Sigmoid colon (tissue), 7 donors: Measurements from ENCODE around the gene LEMD2. TPM values are rescaled to one million over a fixed set of nuclear protein-coding genes. Genes with fewer than 3 reads are reported as not detected.
"Not testable (repeated sequence)": the region's sequence is repeated elsewhere in the genome, so short reads cannot be mapped to it uniquely, and the experiment has no call there.

Experiments used
- DNase-seq: peaks from one replicate; pipeline ENCODE4 v3.0.0-alpha.2; 2019
- H3K27ac ChIP-seq, 4 donors: fragments of 200-600 bp; sonication (generic); one replicate each; pipeline ENCODE4 v1.5.1; 2016 to 2019; ENCODE audit warnings: mild to moderate bottlenecking in 1 of 4
- H3K27me3 ChIP-seq, 3 donors: fragments of 200-600 bp; sonication (generic); one replicate each; pipeline ENCODE4 v1.5.1; 2019; ENCODE audit warnings: mild to moderate bottlenecking in 1 of 3
- H3K36me3 ChIP-seq, 4 donors: fragments of 200-600 bp; sonication (generic); one replicate each; pipeline ENCODE4 v1.5.1; 2016 to 2019
- H3K4me1 ChIP-seq, 4 donors: fragments of 200-600 bp; sonication (generic); one replicate each; pipeline ENCODE4 v1.5.1; 2017 to 2019
- H3K4me3 ChIP-seq, 4 donors: fragments of 200-600 bp; sonication (generic); one replicate each; pipeline ENCODE4 v1.5.1; 2017 to 2019; ENCODE audit warnings: mild to moderate bottlenecking in 2 of 4, moderate library complexity in 1 of 4
- H3K9me3 ChIP-seq, 4 donors: fragments of 200-600 bp in 3 of 4; sonication (generic) in 3 of 4; one replicate each; pipeline versions ENCODE4 v1.5.1 to v1.6.1; 2013 to 2019
- EP300 ChIP-seq, 4 donors: sonication (generic); formaldehyde crosslinking; IDR thresholded peaks; one replicate each; pipeline ENCODE4 v1.6.1; 2017; ENCODE audit warnings: antibody characterized with exemption in 4 of 4
- POLR2A ChIP-seq, 2 donors: fragments of 450-650 bp; IDR thresholded peaks; one replicate each; pipeline ENCODE4 v1.6.1; 2016; ENCODE audit warnings: antibody characterized with exemption in 2 of 2, mild to moderate bottlenecking in 2 of 2, moderate library complexity in 2 of 2
- POLR2AphosphoS5 ChIP-seq, 4 donors: sonication (generic); formaldehyde crosslinking; IDR thresholded peaks; one replicate each; pipeline ENCODE4 v1.6.1; 2017; ENCODE audit warnings: antibody characterized with exemption in 4 of 4
- WGBS, 2 donors: extraction: QIAGEN DNeasy Blood & Tissue Kit; methylation state at CpG; one replicate each; pipeline ENCODE4 v1.1.7; 2013; 5-methylcytosine and 5-hydroxymethylcytosine counted together
- intact Hi-C: fragments of 100-400 bp; cut with DNase I; formaldehyde crosslinking; loops from one replicate; pipeline ENCODE4 v1.15.1; 2023
- polyA plus RNA-seq, 3 donors: library from polyadenylated mRNA; stranded (reverse); fragments of 200-250 nt; gene quantifications; one replicate each; pipeline ENCODE4 v1.2.3, GENCODE V29; 2013
- total RNA-seq, 4 donors: library from RNA; depleted of rRNA; stranded (reverse); fragments of >200 nt; gene quantifications; one replicate each; pipeline ENCODE4 v1.1.0, GENCODE V29; 2016
- TF ChIP-seq, protein P1 (sequence below), 4 experiments: fragments of 450-650 bp in 3 of 4; fragments of 200-600 bp in 1 of 4; IDR thresholded peaks; one replicate each; pipeline ENCODE4 v1.5.1; 2016 to 2019; ENCODE audit warnings: antibody characterized with exemption in 4 of 4, mild to moderate bottlenecking in 3 of 4, moderate library complexity in 2 of 4
- donor health status: healthy with polysubstance abuse.
- donor health status: Bipolar disorder and iron deficiency.
- donor health status: healthy.

Gene LEMD2
- total and polyA plus RNA-seq, 7 donors, result 17.6 to 71.6 (median 38.3) TPM

GRCh38 chr6:33834401-33835392 is 45.8 kb upstream of the LEMD2 start:
- WGBS, 2 donors, result 94 to 95% methylated on average over 22 of the region's 22 CpGs
- TF ChIP-seq EP300 (IDR thresholded peaks at IDR 0.05), result no peak
- TF ChIP-seq, protein P1, sequence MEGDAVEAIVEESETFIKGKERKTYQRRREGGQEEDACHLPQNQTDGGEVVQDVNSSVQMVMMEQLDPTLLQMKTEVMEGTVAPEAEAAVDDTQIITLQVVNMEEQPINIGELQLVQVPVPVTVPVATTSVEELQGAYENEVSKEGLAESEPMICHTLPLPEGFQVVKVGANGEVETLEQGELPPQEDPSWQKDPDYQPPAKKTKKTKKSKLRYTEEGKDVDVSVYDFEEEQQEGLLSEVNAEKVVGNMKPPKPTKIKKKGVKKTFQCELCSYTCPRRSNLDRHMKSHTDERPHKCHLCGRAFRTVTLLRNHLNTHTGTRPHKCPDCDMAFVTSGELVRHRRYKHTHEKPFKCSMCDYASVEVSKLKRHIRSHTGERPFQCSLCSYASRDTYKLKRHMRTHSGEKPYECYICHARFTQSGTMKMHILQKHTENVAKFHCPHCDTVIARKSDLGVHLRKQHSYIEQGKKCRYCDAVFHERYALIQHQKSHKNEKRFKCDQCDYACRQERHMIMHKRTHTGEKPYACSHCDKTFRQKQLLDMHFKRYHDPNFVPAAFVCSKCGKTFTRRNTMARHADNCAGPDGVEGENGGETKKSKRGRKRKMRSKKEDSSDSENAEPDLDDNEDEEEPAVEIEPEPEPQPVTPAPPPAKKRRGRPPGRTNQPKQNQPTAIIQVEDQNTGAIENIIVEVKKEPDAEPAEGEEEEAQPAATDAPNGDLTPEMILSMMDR (IDR thresholded peaks at IDR 0.05), result no peak
- TF ChIP-seq POLR2A (IDR thresholded peaks at IDR 0.05), result no peak
- TF ChIP-seq POLR2AphosphoS5 (IDR thresholded peaks at IDR 0.05), result no peak
- Histone ChIP-seq H3K9me3 (peaks cover 0 to 2% (median 0%) of the 10 kb centered on the region in 4 donors), H3K4me1 (peaks cover 0 to 21% (median 13%) of the 10 kb centered on the region in 4 donors), H3K27me3 (no peaks in the 10 kb centered on the region), H3K4me3 (no peak overlapping the region), H3K36me3 (no peaks in the 10 kb centered on the region), H3K27ac (no peak overlapping the region)
- intact Hi-C loops, result no loop called here
- DNase-seq, result no peak

- Histone ChIP-seq H3K27ac (no peak overlapping the region), H3K4me1 (peaks cover 0 to 18% (median 11%) of the 10 kb centered on the region in 4 donors), H3K9me3 (peaks cover 0 to 2% (median 0%) of the 10 kb centered on the region in 4 donors), H3K27me3 (no peaks in the 10 kb centered on the region), H3K4me3 (no peak overlapping the region), H3K36me3 (no peaks in the 10 kb centered on the region)
- 90 to 92% methylated on average over 6 of the region's 6 CpGs for WGBS, 2 donors
- intact Hi-C loops, result no loop called here
- TF ChIP-seq, protein P1 (IDR thresholded peaks at IDR 0.05), result no peak
- TF ChIP-seq EP300 (IDR thresholded peaks at IDR 0.05), result no peak
- TF ChIP-seq POLR2AphosphoS5 (IDR thresholded peaks at IDR 0.05), result no peak
- TF ChIP-seq POLR2A (IDR thresholded peaks at IDR 0.05), result no peak
- no peak for DNase-seq
These were observed 44.7 kb upstream of the LEMD2 start for GRCh38 chr6:33833599-33833998.

DNA sequence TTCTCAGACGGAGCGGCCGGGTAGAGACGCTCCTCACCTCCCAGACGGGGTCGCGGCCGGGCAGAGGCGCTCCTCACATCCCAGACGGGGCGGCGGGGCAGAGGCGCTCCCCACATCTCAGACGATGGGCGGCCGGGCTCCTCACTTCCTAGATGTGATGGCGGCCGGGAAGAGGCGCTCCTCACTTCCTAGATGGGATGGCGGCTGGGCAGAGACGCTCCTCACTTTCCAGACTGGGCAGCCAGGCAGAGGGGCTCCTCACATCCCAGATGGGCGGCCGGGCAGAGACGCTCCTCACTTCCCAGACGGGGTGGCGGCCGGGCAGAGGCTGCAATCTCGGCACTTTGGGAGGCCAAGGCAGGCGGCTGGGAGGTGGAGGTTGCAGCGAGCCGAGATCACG is 43.9 kb upstream of the LEMD2 start:
- H3K9me3 ChIP-seq, intact Hi-C loops, H3K36me3 ChIP-seq, DNase-seq, H3K27me3 ChIP-seq, H3K27ac ChIP-seq, H3K4me3 ChIP-seq: not testable (repeated sequence)
- 95 to 97% methylated on average over 28 of the region's 32 CpGs for WGBS, 2 donors
- peaks cover 0 to 18% (median 13%) of the 10 kb centered on the region in 4 donors for H3K4me1 ChIP-seq

- H3K27ac ChIP-seq, intact Hi-C loops, DNase-seq, H3K4me3 ChIP-seq, H3K36me3 ChIP-seq, H3K27me3 ChIP-seq, H3K9me3 ChIP-seq: not testable (repeated sequence)
- peaks cover 0 to 20% (median 14%) of the 10 kb centered on the region in 4 donors for H3K4me1 ChIP-seq
- WGBS, 2 donors, result 79 to 83% methylated on average over 4 of the region's 5 CpGs
These were observed 42.8 kb upstream of the LEMD2 start for GRCh38 chr6:33831725-33832124.

- Histone ChIP-seq H3K9me3 (no peaks in the 10 kb centered on the region), H3K27ac (no peak overlapping the region), H3K27me3 (no peaks in the 10 kb centered on the region), H3K36me3 (no peaks in the 10 kb centered on the region), H3K4me3 (no peak overlapping the region), H3K4me1 (peaks cover 0 to 20% (median 14%) of the 10 kb centered on the region in 4 donors)
- intact Hi-C loops, result no loop called here
- DNase-seq, result no peak
- WGBS, 2 donors, result 88 to 89% methylated on average over 21 of the region's 21 CpGs
- TF ChIP-seq EP300 (IDR thresholded peaks at IDR 0.05) (no peak), POLR2AphosphoS5 (IDR thresholded peaks at IDR 0.05) (no peak), POLR2A (IDR thresholded peaks at IDR 0.05) (no peak)
- TF ChIP-seq, protein P1 (IDR thresholded peaks at IDR 0.05), result no peak
These were observed 41.8 kb upstream of the LEMD2 start for GRCh38 chr6:33830635-33831240.
